ENCODE measurements around the gene LMNA.

LMNA gene

DNA sequence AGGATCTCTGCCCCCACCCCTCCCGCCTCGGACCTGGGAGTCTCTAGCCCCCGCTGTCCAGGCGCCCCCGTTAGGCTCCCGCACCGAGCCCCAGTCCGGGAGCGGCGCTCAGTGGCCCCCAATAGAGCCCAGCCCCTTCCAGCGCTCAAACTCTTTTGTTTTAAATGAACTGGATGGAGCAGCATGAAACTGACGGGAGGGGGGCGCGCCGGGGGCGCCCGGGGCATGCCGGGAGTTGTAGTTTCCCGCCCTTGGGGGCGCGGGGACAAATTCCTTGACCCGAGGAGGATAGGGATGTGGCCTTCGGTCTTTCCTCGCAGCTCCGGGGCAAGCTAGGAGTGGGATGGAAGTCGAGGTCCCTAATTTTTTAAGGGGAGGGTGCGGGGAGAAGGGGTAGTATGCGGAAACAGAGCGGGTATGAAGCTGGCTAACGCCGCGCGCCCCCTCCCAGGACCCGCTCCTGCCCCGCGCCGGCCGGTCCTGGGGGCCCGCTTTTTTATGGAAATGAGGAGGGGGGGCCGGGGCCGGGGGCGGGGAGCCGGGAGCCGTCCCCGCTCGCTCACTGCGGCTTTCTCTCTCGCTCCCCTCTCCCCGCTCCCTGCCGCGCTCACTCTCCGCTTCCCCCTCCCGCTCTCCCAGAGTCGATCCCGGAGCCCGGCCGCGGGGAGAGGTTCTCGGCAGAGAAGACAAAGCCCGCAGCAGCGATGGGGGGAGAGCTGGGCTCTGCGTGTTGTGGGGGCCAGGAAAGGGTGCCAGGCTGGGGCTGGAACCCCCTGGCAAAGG lies 32.0 kb upstream of the LMNA start, which contains the start of gene MEX3A:
TSS of gene MEX3A (minus strand) at position 157 of the 783 bp plus-strand sequence. CDS start 467 bp downstream, outside the sequence.
- DNase-seq (ENCODE audit: low read depth), result peak; percentile 32

DNA sequence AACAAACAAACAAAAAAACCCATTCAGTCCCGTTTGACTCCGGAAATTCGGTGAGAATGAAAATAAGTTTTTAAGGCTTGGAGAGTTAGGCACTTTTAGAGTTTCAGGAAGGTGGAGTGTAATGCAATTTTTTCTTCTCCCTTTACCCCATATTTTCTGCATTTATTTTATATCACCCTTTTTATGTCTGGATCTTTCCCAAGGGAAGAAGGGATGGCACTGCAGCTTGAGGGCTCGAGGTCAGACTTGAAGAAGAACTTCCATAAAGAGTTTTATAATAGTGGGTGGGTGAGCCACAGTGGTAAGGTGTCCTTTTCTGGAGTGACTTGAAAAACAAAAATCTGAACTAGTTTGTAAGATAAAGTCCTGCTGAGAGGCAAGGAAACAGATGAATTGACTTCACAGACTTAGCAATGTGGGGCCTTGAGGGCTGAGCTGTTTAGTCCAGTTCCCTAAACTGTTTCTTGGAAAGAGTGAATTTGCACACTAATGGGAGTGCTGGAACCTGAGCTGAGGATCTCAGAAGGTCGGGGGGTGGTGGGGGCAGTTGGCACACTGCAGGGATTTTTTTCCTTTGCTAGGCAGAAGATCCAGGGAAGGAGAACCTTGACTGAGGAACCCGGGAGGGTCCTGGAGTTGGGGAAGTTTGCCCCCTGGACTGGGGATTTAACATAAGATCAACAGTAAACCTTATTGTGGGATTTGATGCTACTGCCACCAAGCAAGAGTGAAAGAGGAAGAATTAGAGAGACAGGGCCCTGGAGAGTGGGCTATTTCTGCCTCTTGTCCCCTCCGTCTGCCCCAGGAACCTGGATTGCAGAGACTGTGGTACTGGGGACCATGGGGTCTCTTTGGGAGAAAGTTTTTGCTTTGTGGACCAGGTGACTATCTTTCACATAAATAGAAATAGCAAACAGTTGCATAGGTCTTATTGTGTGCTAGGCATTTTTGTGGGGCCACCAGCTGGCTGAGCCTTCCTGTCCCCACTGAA lies 30.4 kb upstream of the LMNA start:
- DNase-seq (ENCODE audit: low read depth), result no peak

DNA sequence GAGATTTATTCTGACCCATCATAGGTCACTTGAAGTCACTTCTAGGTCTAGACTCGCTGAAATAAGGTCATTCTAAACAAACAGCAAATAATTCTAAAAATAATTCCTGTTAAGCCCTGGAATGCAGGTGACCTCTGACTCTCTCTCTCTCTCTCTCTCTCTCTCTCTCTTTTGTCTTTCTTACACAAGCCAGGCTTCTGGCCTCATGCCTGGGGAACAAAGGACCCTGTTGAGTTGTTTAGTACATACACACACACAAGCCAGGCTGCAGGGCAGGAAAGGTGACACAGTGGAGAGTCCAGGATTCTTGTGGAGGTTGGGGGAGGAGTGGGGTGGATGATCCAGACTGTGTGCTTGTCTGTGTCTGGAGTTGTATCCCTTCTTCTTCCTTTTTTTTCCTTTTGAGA lies 28.3 kb upstream of the LMNA start:
- DNase-seq (ENCODE audit: low read depth), result no peak

DNA sequence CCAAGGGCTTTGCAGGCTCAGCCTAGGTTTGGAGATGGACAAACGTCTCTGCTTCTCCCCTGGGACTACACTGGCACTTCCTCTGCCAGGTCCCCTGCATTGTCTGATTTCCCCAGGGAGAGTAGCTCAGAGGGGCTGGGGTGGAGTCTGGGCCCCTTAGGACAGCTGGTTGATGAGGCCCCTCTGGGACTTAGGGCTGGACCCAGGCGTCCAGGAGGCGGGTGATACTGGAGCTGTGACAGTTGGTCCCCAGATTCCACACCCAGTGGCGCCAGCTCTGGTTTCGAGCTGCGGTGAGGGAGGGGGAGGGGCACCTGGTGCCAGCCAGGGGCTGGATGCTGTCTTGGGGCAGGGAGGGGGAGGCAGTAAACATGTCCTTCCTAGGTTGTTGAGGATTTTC lies 24.8 kb upstream of the LMNA start:
- DNase-seq (ENCODE audit: low read depth), result no peak

DNA sequence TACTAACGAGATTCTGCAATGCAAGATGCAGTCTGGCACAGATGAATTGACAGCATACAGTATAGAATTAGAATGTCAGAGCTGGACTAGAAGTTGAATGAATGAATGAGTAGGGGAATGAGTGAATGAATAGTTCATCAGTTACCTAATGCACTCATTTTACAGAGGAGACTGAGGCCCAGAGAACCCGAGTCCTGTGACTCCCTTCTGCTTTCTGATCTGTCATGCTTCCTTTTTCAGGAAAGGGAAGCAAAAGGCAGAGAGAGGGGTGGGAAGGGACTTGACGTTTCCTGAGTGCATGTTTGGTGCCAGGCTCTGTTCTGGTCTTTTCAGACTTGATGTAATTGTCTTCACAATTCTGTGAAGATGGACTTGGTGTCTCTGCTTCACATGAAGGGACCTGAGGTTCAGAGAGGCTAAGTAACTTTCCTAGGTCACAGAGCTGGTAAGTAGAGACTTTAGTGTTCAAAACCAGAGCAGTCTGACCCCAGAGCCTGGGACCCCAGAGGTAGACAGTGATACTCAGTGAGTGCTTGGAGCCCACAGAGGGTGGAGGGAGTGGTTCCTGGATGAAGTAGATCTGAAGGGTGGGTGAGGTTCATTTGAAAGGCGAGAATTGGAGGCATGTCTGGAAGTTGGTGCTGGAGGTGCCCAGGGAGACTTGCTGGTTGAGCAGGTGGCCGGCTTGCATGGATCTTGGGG lies 24.2 kb upstream of the LMNA start:
- DNase-seq (ENCODE audit: low read depth), result no peak

DNA sequence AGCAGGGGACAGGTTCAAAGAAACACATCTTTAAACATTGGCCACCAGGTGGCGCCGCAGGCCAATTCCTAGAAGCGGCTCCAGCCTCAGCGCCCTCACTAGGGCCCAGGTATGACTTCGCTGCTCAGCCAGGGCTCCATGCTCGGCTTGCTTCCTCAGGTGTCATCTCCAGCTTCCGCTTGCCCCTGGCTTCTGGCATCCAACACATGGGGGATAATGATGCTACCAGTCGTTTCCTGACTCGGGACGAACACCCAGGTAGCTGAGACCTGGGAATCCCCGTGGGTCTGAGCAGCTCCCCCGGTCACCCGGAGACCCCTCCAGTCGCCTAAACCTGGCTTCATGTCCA lies 23.7 kb upstream of the LMNA start:
- DNase-seq (ENCODE audit: low read depth), result peak; percentile 83

DNA sequence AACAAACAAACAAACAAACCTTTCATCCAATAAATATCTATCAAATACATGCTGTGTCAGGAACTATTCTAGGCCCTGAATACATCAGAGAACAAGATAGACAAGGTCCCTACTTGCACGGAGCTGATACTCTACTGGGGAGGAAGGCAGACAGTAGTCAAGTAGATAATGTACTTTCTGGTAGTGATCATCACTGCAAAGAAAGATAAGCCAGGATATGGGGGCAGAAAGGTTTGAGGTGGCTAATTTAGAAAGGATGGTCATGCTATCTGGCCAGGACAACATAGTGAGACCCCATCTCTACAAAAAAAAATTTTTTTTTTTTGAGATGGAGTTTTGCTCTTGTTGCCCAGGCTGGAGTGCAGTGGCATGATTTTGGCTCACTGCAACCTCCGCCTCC lies 22.9 kb upstream of the LMNA start:
- DNase-seq (ENCODE audit: low read depth), result no peak

DNA sequence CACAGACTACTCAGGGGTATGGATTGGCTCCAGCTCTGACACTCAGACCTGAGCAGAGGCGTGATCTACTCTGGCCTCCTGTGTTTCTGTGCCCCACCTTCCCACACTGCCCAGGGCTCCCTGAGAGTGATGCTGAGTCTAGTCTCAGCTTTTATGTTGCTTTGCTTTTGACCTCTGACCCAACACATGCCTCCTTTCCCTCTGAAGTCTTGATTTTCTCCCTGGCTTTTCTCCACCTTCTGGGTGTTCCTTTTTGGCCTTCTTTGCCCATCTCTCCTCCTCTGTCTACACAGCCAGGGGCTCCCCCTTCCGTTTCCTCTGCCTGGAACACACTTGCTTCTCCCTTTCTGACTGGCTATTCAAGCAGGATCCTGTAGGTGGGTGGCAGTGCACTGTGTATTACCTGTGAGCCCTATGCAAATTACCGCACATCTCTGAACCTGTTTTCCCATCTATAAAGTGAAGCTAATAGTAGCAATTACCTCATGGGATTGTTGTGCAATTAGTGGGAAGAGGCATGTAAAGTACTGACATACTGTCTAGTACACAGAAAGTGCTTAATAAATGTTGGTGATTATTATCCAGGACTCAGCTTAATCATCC lies 18.5 kb upstream of the LMNA start:
- no peak for DNase-seq (ENCODE audit: low read depth)

DNA sequence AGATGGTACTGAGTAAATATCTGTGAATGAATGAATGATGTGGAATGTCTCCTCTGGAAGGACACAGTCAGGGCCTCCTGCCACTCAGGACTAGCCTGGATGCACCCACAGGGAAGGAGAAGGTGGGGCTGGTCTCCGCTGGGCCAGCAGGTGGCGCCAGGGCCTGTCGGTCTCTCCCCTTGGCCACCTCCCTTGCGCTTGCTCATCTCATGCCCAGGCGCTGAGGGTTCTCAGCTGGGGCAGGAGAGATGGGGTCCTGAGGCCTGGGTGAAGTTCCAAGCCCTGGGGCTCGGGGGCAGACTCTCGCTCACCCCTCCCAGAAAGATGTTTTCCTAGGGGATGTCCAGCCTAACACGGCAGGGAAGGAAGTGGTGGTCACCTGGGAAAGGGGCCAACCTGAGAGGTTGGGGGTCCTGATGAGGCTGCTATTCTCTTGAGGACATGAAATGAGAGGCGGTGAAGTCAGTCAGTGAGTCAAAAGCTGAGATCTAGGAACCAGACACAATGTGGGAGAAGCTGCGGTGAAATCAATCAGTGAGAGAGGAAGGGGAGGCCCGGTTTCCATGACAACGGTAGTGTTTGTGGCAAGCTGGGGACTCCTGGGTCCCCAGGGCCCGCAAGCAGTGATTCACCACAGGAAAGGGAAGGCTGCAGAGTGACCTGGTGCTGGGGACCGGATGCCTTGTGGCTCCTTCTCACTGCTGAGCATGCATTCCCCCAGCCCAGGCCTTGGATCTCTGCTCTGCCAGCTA lies 17.7 kb upstream of the LMNA start:
- peak; percentile 87 for DNase-seq (ENCODE audit: low read depth)

DNA sequence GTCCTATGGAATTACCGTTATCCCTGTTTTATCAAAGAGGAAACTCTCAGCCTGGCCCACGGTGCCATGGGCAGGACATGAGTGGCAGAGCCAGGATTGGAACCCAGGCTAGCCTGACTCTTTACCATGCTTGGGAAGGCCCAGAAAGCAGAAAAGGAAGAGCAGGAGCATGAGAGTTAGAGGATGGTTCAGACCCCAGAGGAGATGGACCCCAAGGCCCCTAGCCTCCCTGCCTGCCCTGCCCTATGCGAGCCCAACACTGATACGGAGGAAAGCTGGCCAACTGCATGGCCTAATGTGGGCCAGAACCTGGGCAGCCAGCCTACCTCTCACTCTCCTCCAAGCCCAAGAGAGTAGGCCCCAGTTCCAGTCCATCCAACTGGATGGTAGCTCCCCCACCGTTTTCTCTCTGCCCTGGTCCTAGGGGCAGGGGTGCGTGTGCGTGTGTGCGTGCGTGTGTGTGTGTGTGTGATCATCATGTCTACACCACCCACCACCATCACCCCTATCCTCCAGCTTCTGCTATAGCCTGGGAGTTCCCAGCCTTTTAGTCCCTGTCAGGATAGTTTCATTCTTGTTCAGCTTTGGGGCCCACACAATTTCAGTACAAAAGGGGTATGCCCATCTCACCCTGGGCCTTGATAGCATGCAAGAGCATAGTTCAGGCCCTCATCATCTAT lies 16.9 kb upstream of the LMNA start:
- no peak for DNase-seq (ENCODE audit: low read depth)

DNA sequence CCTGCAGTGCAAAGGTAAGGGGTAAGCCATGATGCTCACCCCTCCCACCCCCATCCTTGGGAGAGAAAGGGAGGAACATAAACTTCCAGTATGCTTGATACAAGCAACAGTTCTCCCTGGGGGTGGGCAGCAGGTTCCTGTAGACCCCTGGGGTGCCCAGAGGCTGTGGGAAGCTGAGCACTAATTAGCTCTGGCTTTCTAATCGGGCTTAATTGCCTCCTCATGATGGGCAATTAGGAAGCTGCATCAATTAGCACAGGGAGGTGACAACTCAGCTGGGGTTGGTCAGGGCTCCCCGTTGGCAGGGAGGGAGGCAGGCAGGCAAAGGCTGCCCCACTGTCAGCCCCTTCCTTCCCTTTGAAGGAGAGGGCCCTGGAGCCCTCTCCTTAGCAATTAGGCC lies 15.7 kb upstream of the LMNA start:
- no peak for DNase-seq (ENCODE audit: low read depth)

DNA sequence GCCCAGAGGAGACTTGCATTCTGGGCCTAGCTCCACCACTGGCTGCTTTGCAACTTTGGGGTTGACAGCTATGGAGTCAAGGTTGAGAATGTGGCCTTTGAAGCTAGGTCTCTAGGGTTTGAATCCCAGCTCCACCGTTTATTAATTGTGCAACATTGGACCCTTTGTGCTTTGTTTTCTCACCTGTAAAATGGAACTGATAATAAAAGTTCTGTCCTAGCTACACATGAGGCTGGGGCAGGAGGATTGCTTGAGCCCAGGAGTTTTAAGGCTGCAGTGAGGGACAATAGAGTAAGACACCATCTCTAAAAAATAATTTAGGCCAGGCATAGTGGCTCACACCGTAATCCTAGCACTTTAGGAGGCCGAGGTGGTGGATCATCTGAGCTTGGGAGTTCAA lies 15.2 kb upstream of the LMNA start:
- DNase-seq (ENCODE audit: low read depth), result no peak

DNA sequence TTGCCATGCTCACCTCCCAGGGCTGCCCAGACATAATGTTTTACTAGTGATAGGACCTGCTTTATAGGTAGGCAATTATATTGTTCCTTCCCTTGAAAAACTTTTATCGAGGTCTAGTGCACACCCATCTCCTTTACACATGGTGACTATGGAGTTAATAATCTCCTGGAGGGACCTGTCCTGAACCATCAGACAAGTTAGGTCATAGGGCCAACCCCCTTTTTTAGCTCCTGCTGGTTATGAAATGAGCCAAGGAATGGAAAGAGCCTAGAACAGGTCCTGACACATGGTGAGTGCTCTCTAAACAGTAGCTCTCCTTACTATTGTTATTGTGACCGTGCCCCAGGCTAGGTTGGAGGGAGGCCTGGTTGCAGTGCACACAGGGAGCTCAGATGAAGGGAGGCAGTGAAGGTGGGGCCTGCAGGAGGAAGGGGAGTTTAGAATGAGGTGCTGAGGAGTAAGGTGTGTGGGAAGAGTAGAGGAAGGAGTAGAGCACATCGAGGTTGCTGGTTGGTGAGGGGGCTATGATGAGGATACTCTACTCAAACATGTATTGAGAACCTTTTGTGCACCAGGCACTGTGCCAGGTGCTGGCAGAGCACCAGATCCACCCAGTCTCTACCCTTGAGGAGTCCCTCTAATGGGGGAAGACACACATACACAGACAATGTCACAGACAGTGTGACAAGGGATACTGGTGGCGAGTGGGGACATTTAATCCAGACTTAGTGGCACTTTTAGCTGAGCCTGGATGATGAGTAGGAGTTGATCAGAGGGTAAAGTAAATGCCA lies 14.1 kb upstream of the LMNA start:
- DNase-seq (ENCODE audit: low read depth), result no peak

DNA sequence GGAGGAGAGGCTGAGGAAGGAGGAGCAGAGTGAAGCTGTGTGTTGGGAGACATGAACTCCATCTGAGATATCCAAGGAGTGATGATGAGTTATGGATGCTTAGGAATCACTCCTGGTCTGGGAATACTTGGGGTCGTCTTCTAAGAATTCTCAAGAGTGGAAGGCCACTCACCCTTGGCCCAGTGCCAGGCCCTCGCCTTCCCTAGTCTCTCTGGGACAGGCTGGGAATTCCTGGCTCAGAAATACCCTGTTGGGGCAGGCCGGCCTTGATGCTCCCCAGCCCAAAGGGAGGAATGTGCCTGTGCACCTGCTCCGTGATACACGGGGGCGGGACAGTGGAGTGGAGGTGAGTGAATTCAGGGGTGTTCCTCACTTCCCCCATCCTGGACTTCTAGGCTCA lies 12.6 kb upstream of the LMNA start:
- no peak for DNase-seq (ENCODE audit: low read depth)

DNA sequence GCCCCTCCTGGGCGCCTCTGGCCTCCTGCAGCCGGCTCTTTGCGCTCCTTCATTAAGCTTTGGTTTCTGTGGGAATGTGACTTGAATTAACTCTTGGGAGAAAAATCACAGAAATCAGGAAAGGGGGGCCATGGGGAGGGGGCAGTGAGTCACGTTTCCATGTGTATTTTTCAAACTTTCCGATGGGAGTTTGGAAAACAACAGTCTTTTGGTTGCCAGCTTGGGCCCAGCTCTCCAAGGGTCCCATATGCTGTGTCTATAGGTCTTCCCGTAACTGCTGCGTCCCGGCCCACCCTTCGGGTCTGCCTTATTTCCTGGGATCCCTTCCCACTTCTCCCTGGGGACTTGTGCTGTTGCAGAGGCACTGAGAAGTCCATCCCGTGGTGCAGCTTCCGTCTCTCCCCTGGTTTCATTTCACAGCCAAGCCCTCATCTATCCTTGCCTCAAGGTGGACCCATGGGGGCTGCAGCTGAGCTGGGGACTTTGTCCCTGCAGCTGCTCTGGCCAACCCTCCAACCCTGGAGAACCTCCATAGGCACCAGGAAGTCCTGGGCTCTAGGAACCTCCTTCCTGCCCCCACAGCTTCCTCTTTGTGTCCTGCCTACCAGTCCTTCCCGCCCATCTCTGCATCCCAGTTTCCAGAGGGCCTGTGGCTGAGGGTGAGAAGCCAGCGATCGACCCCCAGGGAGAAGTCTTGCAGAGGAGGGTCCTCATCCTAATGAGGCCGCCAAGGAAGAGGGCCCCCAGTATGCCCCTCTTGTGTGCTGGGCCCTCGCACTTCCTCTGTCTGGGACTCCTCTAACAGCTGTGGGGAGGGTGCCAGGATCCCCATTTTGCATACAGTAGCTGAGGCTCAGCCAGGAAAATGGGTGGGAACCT lies 11.6 kb upstream of the LMNA start:
- DNase-seq (ENCODE audit: low read depth), result no peak

DNA sequence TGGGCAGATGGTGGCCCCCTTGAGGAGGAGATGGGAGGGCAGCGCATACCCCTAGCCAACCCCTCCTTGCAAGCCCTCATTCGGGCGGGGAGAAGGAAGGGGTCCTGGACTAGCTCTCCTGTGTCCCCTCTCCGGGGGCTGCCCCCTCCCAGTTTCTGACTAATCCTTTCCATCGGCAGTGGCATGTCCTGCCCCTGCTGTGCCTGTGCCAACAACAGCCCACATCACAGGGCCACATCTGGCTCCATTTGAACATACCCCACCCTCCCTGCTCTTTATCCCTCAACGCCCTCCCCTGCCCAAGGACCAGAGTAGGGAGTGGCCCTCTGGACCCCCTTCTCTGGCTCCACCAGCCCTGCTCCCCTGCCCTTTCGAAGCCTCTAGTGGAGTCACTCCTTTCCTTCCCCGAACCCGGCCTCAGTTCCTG lies 11.0 kb upstream of the LMNA start:
- no peak for DNase-seq (ENCODE audit: low read depth)

DNA sequence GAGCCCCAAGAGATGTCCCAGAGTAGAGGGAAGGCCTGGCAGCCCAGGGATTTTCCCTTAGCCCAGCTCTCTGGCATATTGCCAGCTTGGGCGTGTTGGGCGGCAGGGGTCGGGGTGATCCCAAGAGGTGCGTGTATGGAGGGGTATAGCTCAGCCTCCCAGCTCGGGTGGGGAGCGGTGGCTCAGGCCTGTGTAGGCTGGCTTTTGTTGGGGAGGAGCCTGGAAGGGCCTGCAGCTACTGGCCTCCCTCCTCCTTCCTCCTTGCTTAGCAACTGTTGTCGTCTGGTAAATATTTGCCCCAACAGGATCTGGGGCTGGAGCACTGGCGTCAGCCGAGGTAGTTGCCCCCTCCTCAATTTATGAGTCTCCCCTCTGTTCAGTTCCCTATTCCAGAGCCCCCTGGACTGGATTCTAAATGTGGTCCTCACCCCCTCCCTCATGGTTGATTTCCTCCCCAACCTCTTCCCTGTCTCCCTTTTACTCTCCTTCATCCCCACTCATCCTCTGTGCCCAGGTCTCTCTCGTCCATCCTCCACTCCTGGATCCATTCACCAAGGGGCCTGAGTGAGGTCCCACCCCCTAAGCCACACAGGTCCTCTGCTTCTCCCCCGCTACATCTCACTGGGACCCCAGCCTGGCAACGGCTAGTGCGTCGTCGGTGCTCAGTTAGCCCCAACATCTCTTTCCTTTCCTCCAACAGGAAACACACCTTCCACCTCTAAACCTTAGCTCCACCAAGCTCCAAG lies 10.3 kb upstream of the LMNA start:
- DNase-seq (ENCODE audit: low read depth), result no peak

Measured in activated gamma-delta T cell treated with anti-CD3 and anti-CD28 coated beads, Interleukin-2, amount 50 U/mL, for 16 hours (primary cell).